OCI-LY7 (cell line): ENCODE measurements around the gene USP50. TPM values are rescaled to one million over a fixed set of nuclear protein-coding genes. Genes with fewer than 3 reads are reported as not detected.
A peak's percentile ranks its signal among the peaks of the same experiment; 100 is the strongest.

ENCODE experiments used
- Bru-seq: library from RNA; stranded (reverse); fragments of 400-500 nt; gene quantifications from one replicate; lab custom pipeline; 2021; lab: Mats Ljungman, UMichigan
- BruChase-seq, 2 experiments: library from RNA; stranded (reverse); fragments of 400-500 nt; gene quantifications; one replicate each; lab custom pipeline; 2021; lab: Mats Ljungman, UMichigan
- BruUV-seq: library from RNA; stranded (reverse); fragments of 400-500 nt; replicated peaks from 2 replicates; lab custom pipeline; 2021; lab: Mats Ljungman, UMichigan
- CTCF ChIA-PET: fragments of 300-600 bp; sonication (Branson Sonifier 250); formaldehyde crosslinking; loops from one replicate; lab custom pipeline; 2022; ENCODE audit warnings: antibody characterized with exemption; ENCODE audit not compliant: unreplicated experiment; lab: Charles Lee
- POLR2A ChIA-PET: fragments of 300-600 bp; sonication (Branson Sonifier 250); formaldehyde crosslinking; loops from one replicate; lab custom pipeline; 2022; ENCODE audit warnings: antibody characterized with exemption; lab: Charles Lee
- DNase-seq: peaks from one replicate; pipeline ENCODE4 v3.0.0-alpha.2; 2015; ENCODE audit warnings: low spot score
- H2AFZ ChIP-seq: fragments of 200-600 bp; sonication (generic), shearing (Covaris generic); 2 replicates; pipeline ENCODE4 v1.6.1; 2014; ENCODE audit warnings: mild to moderate bottlenecking, antibody characterized with exemption, low read length, moderate library complexity
- H3K27ac ChIP-seq: fragments of 200-600 bp; sonication (generic); 2 replicates; pipeline ENCODE4 v1.5.1; 2014; ENCODE audit warnings: mixed run types, low read depth, mild to moderate bottlenecking, moderate library complexity, low read length, inconsistent platforms; ENCODE audit not compliant: poor library complexity, severe bottlenecking
- H3K36me3 ChIP-seq: fragments of 200-600 bp; sonication (generic); 2 replicates; pipeline ENCODE4 v1.6.1; 2014; ENCODE audit warnings: mild to moderate bottlenecking, antibody characterized with exemption, low read length, moderate library complexity, mixed read lengths; ENCODE audit not compliant: insufficient read depth
- H3K4me1 ChIP-seq: fragments of 200-600 bp; sonication (generic); 2 replicates; pipeline ENCODE4 v1.5.1; 2014; ENCODE audit warnings: mild to moderate bottlenecking, low read length; ENCODE audit not compliant: insufficient read depth, poor library complexity, severe bottlenecking
- H3K4me2 ChIP-seq: fragments of 200-600 bp; sonication (generic); 2 replicates; pipeline ENCODE4 v1.6.1; 2014; ENCODE audit warnings: mild to moderate bottlenecking, low read length
- H3K4me3 ChIP-seq: fragments of 200-600 bp; sonication (generic); 2 replicates; pipeline ENCODE4 v1.5.1; 2014; ENCODE audit warnings: mild to moderate bottlenecking, low read depth, low read length; ENCODE audit not compliant: poor library complexity, severe bottlenecking
- H3K79me2 ChIP-seq: fragments of 200-600 bp; sonication (generic); 2 replicates; pipeline ENCODE4 v1.6.1; 2016; ENCODE audit warnings: low read depth, mild to moderate bottlenecking, low read length, moderate library complexity, mixed read lengths; ENCODE audit not compliant: insufficient read depth
- H3K9me2 ChIP-seq: fragments of 200-600 bp; sonication (generic); 2 replicates; pipeline ENCODE4 v1.6.1; 2016; ENCODE audit warnings: mild to moderate bottlenecking, low read length, mixed read lengths; ENCODE audit not compliant: insufficient read depth
- H3K9me3 ChIP-seq: fragments of 200-600 bp; sonication (generic); 2 replicates; pipeline ENCODE4 v1.6.1; 2014; ENCODE audit warnings: mild to moderate bottlenecking, mixed run types, low read length, mixed read lengths
- H4K20me1 ChIP-seq: fragments of 200-600 bp; sonication (generic); 2 replicates; pipeline ENCODE4 v1.6.1; 2014; ENCODE audit warnings: mild to moderate bottlenecking, antibody characterized with exemption, low read length, moderate library complexity, mixed read lengths; ENCODE audit not compliant: insufficient read depth
- EZH2phosphoT487 ChIP-seq: fragments of 200-600 bp; sonication (generic); IDR thresholded peaks from 2 replicates; pipeline ENCODE4 v1.6.1; 2018; ENCODE audit warnings: low read depth, borderline replicate concordance, mild to moderate bottlenecking, mixed run types, antibody characterized with exemption, low read length, moderate library complexity, mixed read lengths
- intact Hi-C: fragments of 100-400 bp; cut with micrococcal nuclease; formaldehyde crosslinking; loops from one replicate; pipeline ENCODE4 v1.10.0; 2022; ENCODE audit not compliant: unreplicated experiment
- long read RNA-seq: library from polyadenylated mRNA; stranded (forward); transcript quantifications from one replicate; pipeline ENCODE4 v2.0.0, GENCODE V29; 2022
- total RNA-seq, 2 experiments: library from RNA; depleted of rRNA in 1 of 2; stranded (reverse); fragments of >200 nt in 1 of 2; shearing (Covaris generic) in 1 of 2; gene quantifications; 2 replicates each; pipeline ENCODE4 v1.2.3, GENCODE V29; 2014 to 2022
- TF ChIP-seq, protein P1 (sequence below): fragments of 200-600 bp; sonication (generic); conservative IDR thresholded peaks from 2 replicates; pipeline ENCODE4 v1.5.1; 2014; ENCODE audit warnings: mild to moderate bottlenecking, antibody characterized with exemption, low read length, moderate library complexity, mixed read lengths

USP50 gene
- total RNA-seq (2014; rRNA removed; shearing (Covaris generic)) (not detected in 2 replicates), total RNA-seq (2022) (not detected in 2 replicates), Bru-seq, nascent RNA (percentile 25 among the genes with signal in this experiment), BruChase-seq, experiment 1, labeled RNA remaining after a 6-hour chase (percentile 26 among the genes with signal in this experiment), BruChase-seq, experiment 2, labeled RNA remaining after a 2-hour chase (percentile 33 among the genes with signal in this experiment)
- long read RNA-seq, partial matches to known transcripts: 0 of 1 reads
- long read RNA-seq, other reads (novel, unspliced or antisense): 1 of 1 reads

- H3K9me3 ChIP-seq: no peaks in the 10 kb centered on the region
- ChIA-PET POLR2A (interaction anchor here (0.5 to 1.9 kb wide), 3 partner anchors 10 to 256 kb away, joined by 4 to 6 read pairs (median 4); no protein-coding TSS in a partner anchor), CTCF (no interaction called here)
- no peak within 1 kb of the TSS for H2AFZ ChIP-seq
- H3K36me3 ChIP-seq: no peaks in the 10 kb centered on the region
- intact Hi-C loops: no loop called here
- no peaks in the 10 kb centered on the region for H3K4me1 ChIP-seq
- no peak for TF ChIP-seq EZH2phosphoT487
- TF ChIP-seq, protein P1, sequence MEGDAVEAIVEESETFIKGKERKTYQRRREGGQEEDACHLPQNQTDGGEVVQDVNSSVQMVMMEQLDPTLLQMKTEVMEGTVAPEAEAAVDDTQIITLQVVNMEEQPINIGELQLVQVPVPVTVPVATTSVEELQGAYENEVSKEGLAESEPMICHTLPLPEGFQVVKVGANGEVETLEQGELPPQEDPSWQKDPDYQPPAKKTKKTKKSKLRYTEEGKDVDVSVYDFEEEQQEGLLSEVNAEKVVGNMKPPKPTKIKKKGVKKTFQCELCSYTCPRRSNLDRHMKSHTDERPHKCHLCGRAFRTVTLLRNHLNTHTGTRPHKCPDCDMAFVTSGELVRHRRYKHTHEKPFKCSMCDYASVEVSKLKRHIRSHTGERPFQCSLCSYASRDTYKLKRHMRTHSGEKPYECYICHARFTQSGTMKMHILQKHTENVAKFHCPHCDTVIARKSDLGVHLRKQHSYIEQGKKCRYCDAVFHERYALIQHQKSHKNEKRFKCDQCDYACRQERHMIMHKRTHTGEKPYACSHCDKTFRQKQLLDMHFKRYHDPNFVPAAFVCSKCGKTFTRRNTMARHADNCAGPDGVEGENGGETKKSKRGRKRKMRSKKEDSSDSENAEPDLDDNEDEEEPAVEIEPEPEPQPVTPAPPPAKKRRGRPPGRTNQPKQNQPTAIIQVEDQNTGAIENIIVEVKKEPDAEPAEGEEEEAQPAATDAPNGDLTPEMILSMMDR: no peak
- no peak within 1 kb of the TSS for H3K27ac ChIP-seq
- no peak within 1 kb of the TSS for H3K4me2 ChIP-seq
- no peaks in the 10 kb centered on the region for H3K9me2 ChIP-seq
- no peak for DNase-seq
- no peaks in the 10 kb centered on the region for H4K20me1 ChIP-seq
- no peaks in the 10 kb centered on the region for H3K79me2 ChIP-seq
- no peak within 1 kb of the TSS for H3K4me3 ChIP-seq
- no TSS peak for BruUV-seq
Observed at GRCh38 chr15:50546566-50546965, at the start of gene USP50. Gene USP50 (minus strand): TSS chr15:50546666. CDS start chr15:50546525, 141 bp downstream.

GRCh38 chr15:50594311-50594710 lies 47.8 kb upstream of the USP50 start:
- no TSS peak for BruUV-seq
- Histone ChIP-seq H3K79me2 (no peaks in the 10 kb centered on the region), H3K36me3 (peaks cover 95% of the 10 kb centered on the region), H3K4me3 (no peak overlapping the region), H2AFZ (no peak overlapping the region), H3K27ac (no peak overlapping the region), H3K9me2 (no peaks in the 10 kb centered on the region), H3K4me1 (no peaks in the 10 kb centered on the region), H3K4me2 (no peak overlapping the region), H4K20me1 (no peaks in the 10 kb centered on the region), H3K9me3 (no peaks in the 10 kb centered on the region)
- CTCF ChIA-PET: no interaction called here
- POLR2A ChIA-PET: no interaction called here
- TF ChIP-seq EZH2phosphoT487: no peak
- TF ChIP-seq, protein P1: no peak
- intact Hi-C loops: no loop called here
- DNase-seq: no peak

GRCh38 chr15:50593761-50594160 lies 47.3 kb upstream of the USP50 start:
- Histone ChIP-seq H4K20me1 (no peaks in the 10 kb centered on the region), H3K79me2 (no peaks in the 10 kb centered on the region), H3K4me2 (no peak overlapping the region), H3K4me1 (no peaks in the 10 kb centered on the region), H3K4me3 (no peak overlapping the region), H2AFZ (no peak overlapping the region), H3K9me2 (no peaks in the 10 kb centered on the region), H3K9me3 (no peaks in the 10 kb centered on the region), H3K36me3 (peaks cover 95% of the 10 kb centered on the region), H3K27ac (no peak overlapping the region)
- ChIA-PET POLR2A (no interaction called here), CTCF (no interaction called here)
- intact Hi-C loops: no loop called here
- DNase-seq: no peak
- no peak for TF ChIP-seq EZH2phosphoT487
- TF ChIP-seq, protein P1: no peak
- no TSS peak for BruUV-seq
